ENCODE measurements around the gene PRSS12.

- no peak for TF ChIP-seq GATA2 (CRISPR knock-in tag; IDR thresholded peaks at IDR 0.05)
- no peak for TF ChIP-seq CTCF (IDR thresholded peaks at IDR 0.05)
- no peak for TF ChIP-seq MAX (IDR thresholded peaks at IDR 0.05; ENCODE audit: low read depth)
- TF ChIP-seq GABPA (IDR thresholded peaks at IDR 0.05; ENCODE audit: low read depth), result no peak
- TF ChIP-seq NFIC (IDR thresholded peaks at IDR 0.05; ENCODE audit: borderline replicate concordance), result no peak
- TF ChIP-seq REST (IDR thresholded peaks at IDR 0.05; ENCODE audit: low read depth, low read length), result no peak
- no peak for TF ChIP-seq JUND (IDR thresholded peaks at IDR 0.05)
- no peak for TF ChIP-seq EP300 (IDR thresholded peaks at IDR 0.05; ENCODE audit: borderline replicate concordance in 1 of 2, low read depth in 1 of 2, low read length in 1 of 2)
- no peak for TF ChIP-seq MXI1 (IDR thresholded peaks at IDR 0.05; ENCODE audit: low read depth, low read length)
- TF ChIP-seq EZH2phosphoT487 (IDR thresholded peaks at IDR 0.05; ENCODE audit: borderline replicate concordance, low read depth), result no peak
- TF ChIP-seq POLR2AphosphoS5 (IDR thresholded peaks at IDR 0.05; ENCODE audit: low read depth, low read length), result no peak
- TF ChIP-seq FOXM1 (IDR thresholded peaks at IDR 0.05; ENCODE audit: low read depth), result no peak
- TF ChIP-seq RXRA (IDR thresholded peaks at IDR 0.05; ENCODE audit: borderline replicate concordance, low read depth), result no peak
- no peak for TF ChIP-seq RAD21 (IDR thresholded peaks at IDR 0.05; ENCODE audit: low read length)
Measured at GRCh38 chr4:118367361-118367760, 14.6 kb upstream of the PRSS12 start.
